SK-N-MC (cell line): ENCODE data around the gene ADAMTS6.

Experiments
- DNase-seq: peaks from one replicate; pipeline ENCODE4 v3.0.0-alpha.2; 2011; ENCODE audit warnings: low read depth, low spot score
- H3K27ac ChIP-seq: fragments of 200-600 bp; sonication (generic); 2 replicates; pipeline ENCODE4 v1.5.1; 2016; ENCODE audit warnings: mixed run types
- H3K36me3 ChIP-seq: fragments of 200-600 bp; sonication (generic); 2 replicates; pipeline ENCODE4 v1.6.1; 2017; ENCODE audit warnings: antibody characterized with exemption, low read length, mixed read lengths; ENCODE audit not compliant: insufficient read depth
- H3K4me3 ChIP-seq: fragments of 200-600 bp; sonication (generic); 2 replicates; pipeline ENCODE4 v1.5.1; 2016
- H3K9ac ChIP-seq: fragments of 200-600 bp; sonication (generic); 2 replicates; pipeline ENCODE4 v1.8.0; 2017; ENCODE audit warnings: mixed run types, mixed read lengths; ENCODE audit not compliant: insufficient read length
- H3K9me3 ChIP-seq: fragments of 200-600 bp; sonication (generic); 2 replicates; pipeline ENCODE4 v1.6.1; 2017; ENCODE audit warnings: low read depth, mild to moderate bottlenecking, antibody characterized with exemption, low read length, moderate library complexity, mixed read lengths
- EZH2 ChIP-seq: fragments of 200-600 bp; sonication (generic); IDR thresholded peaks from one replicate; pipeline ENCODE4 v1.6.1; 2017; ENCODE audit warnings: antibody characterized with exemption
- FOXP2 ChIP-seq: optimal IDR thresholded peaks from 2 replicates; pipeline ENCODE3; 2011; ENCODE audit warnings: mild to moderate bottlenecking, moderate library complexity; ENCODE audit not compliant: insufficient read depth; ENCODE audit errors: extremely low read length, control extremely low read depth
- POLR2AphosphoS5 ChIP-seq: IDR thresholded peaks from 2 replicates; pipeline ENCODE4 v1.6.1; 2012; ENCODE audit warnings: mild to moderate bottlenecking, low read depth, low read length, borderline replicate concordance

The ADAMTS6 gene

GRCh38 chr5:65101632-65102100, 380.1 kb downstream of the ADAMTS6 start:
- Histone ChIP-seq H3K9me3 (no peaks in the 10 kb centered on the region), H3K27ac (no peak overlapping the region), H3K9ac (no peak overlapping the region), H3K36me3 (no peaks in the 10 kb centered on the region), H3K4me3 (no peak overlapping the region)
- no peak for TF ChIP-seq EZH2
- no peak for TF ChIP-seq FOXP2
- no peak for TF ChIP-seq POLR2AphosphoS5
- no peak for DNase-seq

- no peak overlapping the region for H3K4me3 ChIP-seq
- no peaks in the 10 kb centered on the region for H3K36me3 ChIP-seq
- no peaks in the 10 kb centered on the region for H3K9me3 ChIP-seq
- H3K27ac ChIP-seq: no peak overlapping the region
- TF ChIP-seq POLR2AphosphoS5 (no peak), FOXP2 (no peak), EZH2 (no peak)
- H3K9ac ChIP-seq: no peak overlapping the region
- no peak for DNase-seq
Measured at GRCh38 chr5:65100911-65101631, 380.6 kb downstream of the ADAMTS6 start.
